C4-2B (cell line): ENCODE results near the gene HMGCS2.

Experiments used
- ZFX ChIP-seq: fragments of 450-650 bp; IDR thresholded peaks from 2 replicates; pipeline ENCODE4 v1.6.1; 2017
- TF ChIP-seq, protein P1 (sequence below): fragments of 450-650 bp; conservative IDR thresholded peaks from 2 replicates; pipeline ENCODE4 v1.5.1; 2017; ENCODE audit warnings: mild to moderate bottlenecking

DNA sequence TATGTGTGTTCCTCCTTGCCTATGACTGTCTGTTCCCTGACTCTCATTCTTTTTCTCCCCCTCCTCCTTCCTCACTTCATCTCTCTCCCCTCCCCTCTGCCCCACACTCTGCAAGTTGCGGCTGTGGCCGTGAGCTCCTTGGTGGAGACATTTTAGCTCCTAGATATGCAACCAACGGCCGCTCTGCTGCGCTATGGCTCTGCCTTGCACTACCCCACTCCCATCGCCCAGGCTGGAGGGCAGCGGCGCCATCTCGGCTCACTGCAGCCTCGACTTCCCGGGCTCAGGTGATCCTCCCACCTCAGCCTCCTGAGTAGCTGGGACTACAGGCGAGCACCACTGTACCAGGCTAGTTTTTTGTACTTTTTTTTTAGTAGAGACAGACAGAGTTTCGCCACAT is 37.0 kb upstream of the HMGCS2 start:
- TF ChIP-seq, protein P1, sequence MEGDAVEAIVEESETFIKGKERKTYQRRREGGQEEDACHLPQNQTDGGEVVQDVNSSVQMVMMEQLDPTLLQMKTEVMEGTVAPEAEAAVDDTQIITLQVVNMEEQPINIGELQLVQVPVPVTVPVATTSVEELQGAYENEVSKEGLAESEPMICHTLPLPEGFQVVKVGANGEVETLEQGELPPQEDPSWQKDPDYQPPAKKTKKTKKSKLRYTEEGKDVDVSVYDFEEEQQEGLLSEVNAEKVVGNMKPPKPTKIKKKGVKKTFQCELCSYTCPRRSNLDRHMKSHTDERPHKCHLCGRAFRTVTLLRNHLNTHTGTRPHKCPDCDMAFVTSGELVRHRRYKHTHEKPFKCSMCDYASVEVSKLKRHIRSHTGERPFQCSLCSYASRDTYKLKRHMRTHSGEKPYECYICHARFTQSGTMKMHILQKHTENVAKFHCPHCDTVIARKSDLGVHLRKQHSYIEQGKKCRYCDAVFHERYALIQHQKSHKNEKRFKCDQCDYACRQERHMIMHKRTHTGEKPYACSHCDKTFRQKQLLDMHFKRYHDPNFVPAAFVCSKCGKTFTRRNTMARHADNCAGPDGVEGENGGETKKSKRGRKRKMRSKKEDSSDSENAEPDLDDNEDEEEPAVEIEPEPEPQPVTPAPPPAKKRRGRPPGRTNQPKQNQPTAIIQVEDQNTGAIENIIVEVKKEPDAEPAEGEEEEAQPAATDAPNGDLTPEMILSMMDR: no peak
- TF ChIP-seq ZFX: no peak
